Transverse colon (tissue), 4 donors: ENCODE measurements around the gene USP22. TPM values are rescaled to one million over a fixed set of nuclear protein-coding genes. Genes with fewer than 3 reads are reported as not detected.

Experiments used
- DNase-seq: peaks from one replicate; pipeline ENCODE4 v3.0.0-alpha.2; 2019
- H3K27ac ChIP-seq, 4 donors: fragments of 200-600 bp; sonication (generic); 2 replicates each; pipeline ENCODE4 v1.5.1; 2016 to 2018; ENCODE audit warnings: inconsistent platforms in 4 of 4
- H3K27me3 ChIP-seq: fragments of 200-600 bp; sonication (generic); 2 replicates; pipeline ENCODE4 v1.5.1; 2017; ENCODE audit warnings: inconsistent platforms
- H3K36me3 ChIP-seq, 4 donors: fragments of 200-600 bp; sonication (generic); 2 replicates each; pipeline ENCODE4 v1.5.1; 2017 to 2019; ENCODE audit warnings: inconsistent platforms in 4 of 4
- H3K4me1 ChIP-seq, 4 donors: fragments of 200-600 bp; sonication (generic); 2 replicates each; pipeline ENCODE4 v1.5.1; 2017 to 2020; ENCODE audit warnings: inconsistent platforms in 4 of 4
- H3K4me3 ChIP-seq, 4 donors: fragments of 200-600 bp; sonication (generic); 1 replicate in 1 of 4; 2 replicates in 3 of 4; pipeline versions ENCODE4 v1.5.1 to v1.6.1; 2017 to 2019; ENCODE audit warnings: inconsistent platforms in 4 of 4
- H3K9me3 ChIP-seq, 2 donors: fragments of 200-600 bp; sonication (generic); 2 replicates each; pipeline ENCODE4 v1.5.1; 2017 to 2019; ENCODE audit warnings: inconsistent platforms in 2 of 2
- EP300 ChIP-seq: sonication (generic); formaldehyde crosslinking; IDR thresholded peaks from one replicate; pipeline ENCODE4 v1.6.1; 2017; ENCODE audit warnings: antibody characterized with exemption, low read depth
- POLR2A ChIP-seq: fragments of 450-650 bp; IDR thresholded peaks from one replicate; pipeline ENCODE4 v1.6.1; 2016; ENCODE audit warnings: antibody characterized with exemption, mild to moderate bottlenecking, moderate library complexity
- POLR2AphosphoS5 ChIP-seq, 3 donors: sonication (generic); formaldehyde crosslinking; IDR thresholded peaks; one replicate each; pipeline ENCODE4 v1.6.1; 2016; ENCODE audit warnings: antibody characterized with exemption in 3 of 3
- WGBS, 2 donors: methylation state at CpG; one replicate each; pipeline ENCODE4 v1.1.5; 2018; ENCODE audit warnings: low coverage in 1 of 2; 5-methylcytosine and 5-hydroxymethylcytosine counted together
- in situ Hi-C, 4 donors: fragments of 200-750 bp; cut with MboI; loops; one replicate each; pipeline versions ENCODE4 v1.15.0 to v1.15.1; 2017; ENCODE audit warnings: low sequenced_read_pairs in 3 of 4, low pct_ligation_motif_present in 1 of 4, low pct_unique_long_range_greater_than_20kb in 1 of 4
- intact Hi-C: fragments of 100-400 bp; cut with DNase I; formaldehyde crosslinking; loops from one replicate; pipeline ENCODE4 v1.15.1; 2023; ENCODE audit warnings: low total_unique reads
- total RNA-seq, 4 donors: library from RNA; depleted of rRNA; stranded (reverse); fragments of >200 nt; gene quantifications; one replicate each; pipeline ENCODE4 v1.1.0, GENCODE V29; 2016
- TF ChIP-seq, protein P1 (sequence below), 5 experiments: fragments of 200-600 bp in 3 of 5; fragments of 450-650 bp in 2 of 5; sonication (generic) in 3 of 5; IDR thresholded peaks; 1 replicate in 2 of 5; 2 replicates in 3 of 5; pipeline ENCODE4 v1.5.1; 2016 to 2017; ENCODE audit warnings: antibody characterized with exemption in 5 of 5, inconsistent platforms in 3 of 5, mild to moderate bottlenecking in 2 of 5, moderate library complexity in 1 of 5

The USP22 gene
- total RNA-seq, 4 donors from 2014 or later: 95.5 to 123 (median 108) TPM

DNA sequence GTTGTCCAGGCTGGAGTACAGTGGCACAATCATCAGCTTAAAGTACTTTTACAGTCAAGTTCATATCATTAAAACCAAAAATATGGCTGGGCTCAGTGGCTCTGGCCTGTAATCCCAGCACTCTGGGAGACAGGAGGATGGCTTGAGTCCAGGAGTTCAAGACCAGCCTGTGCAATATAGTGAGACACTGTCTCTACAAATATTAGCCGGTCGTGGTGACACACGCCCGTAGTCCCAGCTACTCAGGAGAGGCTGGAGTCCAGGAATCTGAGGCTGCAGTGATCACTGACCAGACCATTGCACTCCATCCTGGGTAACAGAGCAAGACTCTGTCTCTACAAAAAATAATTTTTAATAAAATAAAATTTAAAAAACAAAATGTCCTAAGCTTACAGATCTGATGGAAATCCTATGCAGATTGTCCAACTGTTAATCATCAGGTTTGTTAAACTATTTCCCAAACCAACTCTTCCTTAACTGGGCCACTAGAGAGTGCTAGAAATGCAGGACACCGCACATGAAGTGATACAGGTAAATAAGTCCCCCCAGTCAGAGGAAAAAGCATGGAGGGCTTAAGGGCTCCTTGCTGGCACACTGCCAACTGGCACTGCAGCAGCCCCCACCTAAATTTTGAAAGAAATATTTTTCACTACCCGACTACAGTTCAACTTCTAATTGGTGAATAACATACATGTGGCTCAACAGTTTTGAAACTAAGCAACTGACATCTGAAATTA lies 2.8 kb downstream of the USP22 start:
- intact Hi-C loops: no loop called here
- in situ Hi-C loops: loop anchor here in 1 of 4 donors (10.0 kb wide), 1 partner anchor 85 kb away; the partner anchor contains the start of gene DHRS7B
- H3K4me1 ChIP-seq: peaks cover 30 to 69% (median 55%) of the 10 kb centered on the region in 4 donors
- no peaks in the 10 kb centered on the region for H3K36me3 ChIP-seq
- H3K9me3 ChIP-seq: no peaks in the 10 kb centered on the region
- peak overlapping the region; percentile 99 to 100 (median 100) for H3K27ac ChIP-seq
- peak overlapping the region in 3 of 4 donors; percentile 82 to 95 (median 92) for H3K4me3 ChIP-seq
- H3K27me3 ChIP-seq: no peaks in the 10 kb centered on the region
- 0 to 32% methylated on average over 1 to 6 of the region's 6 CpGs for WGBS, 2 donors
- no peak for TF ChIP-seq EP300
- TF ChIP-seq, protein P1, sequence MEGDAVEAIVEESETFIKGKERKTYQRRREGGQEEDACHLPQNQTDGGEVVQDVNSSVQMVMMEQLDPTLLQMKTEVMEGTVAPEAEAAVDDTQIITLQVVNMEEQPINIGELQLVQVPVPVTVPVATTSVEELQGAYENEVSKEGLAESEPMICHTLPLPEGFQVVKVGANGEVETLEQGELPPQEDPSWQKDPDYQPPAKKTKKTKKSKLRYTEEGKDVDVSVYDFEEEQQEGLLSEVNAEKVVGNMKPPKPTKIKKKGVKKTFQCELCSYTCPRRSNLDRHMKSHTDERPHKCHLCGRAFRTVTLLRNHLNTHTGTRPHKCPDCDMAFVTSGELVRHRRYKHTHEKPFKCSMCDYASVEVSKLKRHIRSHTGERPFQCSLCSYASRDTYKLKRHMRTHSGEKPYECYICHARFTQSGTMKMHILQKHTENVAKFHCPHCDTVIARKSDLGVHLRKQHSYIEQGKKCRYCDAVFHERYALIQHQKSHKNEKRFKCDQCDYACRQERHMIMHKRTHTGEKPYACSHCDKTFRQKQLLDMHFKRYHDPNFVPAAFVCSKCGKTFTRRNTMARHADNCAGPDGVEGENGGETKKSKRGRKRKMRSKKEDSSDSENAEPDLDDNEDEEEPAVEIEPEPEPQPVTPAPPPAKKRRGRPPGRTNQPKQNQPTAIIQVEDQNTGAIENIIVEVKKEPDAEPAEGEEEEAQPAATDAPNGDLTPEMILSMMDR (IDR thresholded peaks at IDR 0.05): peak; percentile 30 to 45 (median 32)
- no peak for TF ChIP-seq POLR2AphosphoS5 (IDR thresholded peaks at IDR 0.05)
- DNase-seq: no peak

DNA sequence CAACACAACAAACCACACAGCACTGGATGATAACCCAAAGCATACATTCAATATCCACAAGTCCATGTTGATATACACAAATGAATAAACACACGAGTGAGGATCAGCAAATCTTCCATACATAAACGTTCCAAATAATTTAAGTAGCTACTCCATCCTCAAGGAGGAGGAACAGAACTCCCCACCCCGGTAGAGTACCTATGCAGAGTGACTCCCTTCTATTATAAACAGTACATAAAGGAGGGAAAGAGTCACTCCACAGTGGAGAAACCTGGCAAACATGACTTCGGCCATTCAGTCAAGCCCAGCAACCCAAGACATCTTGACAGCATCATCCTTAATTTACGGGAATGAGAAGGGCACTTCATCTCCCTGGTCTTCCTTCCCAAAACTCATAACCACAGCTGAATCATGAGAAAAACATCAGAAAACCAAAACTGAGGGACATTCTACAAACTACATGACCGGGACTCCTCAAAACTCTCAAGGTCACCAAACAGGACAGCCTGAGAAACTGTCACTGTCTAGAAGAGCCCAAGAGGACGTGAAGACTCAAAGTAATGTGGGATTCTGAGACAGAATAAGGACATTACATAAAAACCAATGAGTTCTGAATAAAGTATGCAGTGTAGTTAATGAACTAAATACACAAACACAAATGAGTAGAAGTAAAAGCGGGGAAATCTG lies 5.6 kb downstream of the USP22 start:
- 47 to 61% methylated on average over 4 to 8 of the region's 8 CpGs for WGBS, 2 donors
- DNase-seq: no peak
- in situ Hi-C loops (no loop called here), intact Hi-C loops (no loop called here)
- Histone ChIP-seq H3K9me3 (no peaks in the 10 kb centered on the region), H3K4me3 (no peak overlapping the region), H3K4me1 (peaks cover 39 to 87% (median 64%) of the 10 kb centered on the region in 4 donors), H3K36me3 (no peaks in the 10 kb centered on the region), H3K27ac (peak overlapping the region in 2 of 4 donors; percentile 1 to 24), H3K27me3 (no peaks in the 10 kb centered on the region)
- TF ChIP-seq POLR2AphosphoS5 (IDR thresholded peaks at IDR 0.05) (no peak), POLR2A (no peak), EP300 (no peak)
- TF ChIP-seq, protein P1 (IDR thresholded peaks at IDR 0.05): no peak

- DNase-seq: no peak
- 51 to 69% methylated on average over 4 of the region's 4 CpGs for WGBS, 2 donors
- intact Hi-C loops: no loop called here
Observed at GRCh38 chr17:21036361-21036881, 6.4 kb downstream of the USP22 start.

More at GRCh38 chr17:21036361-21036881, 6.4 kb downstream of the USP22 start:
- TF ChIP-seq, protein P1 (IDR thresholded peaks at IDR 0.05): no peak
- TF ChIP-seq POLR2A (no peak), EP300 (no peak), POLR2AphosphoS5 (IDR thresholded peaks at IDR 0.05) (no peak)
- Histone ChIP-seq H3K4me3 (no peak overlapping the region), H3K27ac (peak overlapping the region in 2 of 4 donors; percentile 1 to 24), H3K36me3 (no peaks in the 10 kb centered on the region), H3K4me1 (peaks cover 43 to 90% (median 64%) of the 10 kb centered on the region in 4 donors), H3K9me3 (no peaks in the 10 kb centered on the region), H3K27me3 (no peaks in the 10 kb centered on the region)
- in situ Hi-C loops: no loop called here
